K562 (cell line): ENCODE results near the gene IFFO2. TPM values are rescaled to one million over a fixed set of nuclear protein-coding genes. Genes with fewer than 3 reads are reported as not detected.

Source experiments
- ARID2 ChIP-seq: fragments of 450-650 bp; IDR thresholded peaks from 2 replicates; pipeline ENCODE4 v1.6.1; 2017; ENCODE audit warnings: antibody characterized with exemption, mild to moderate bottlenecking
- ATF1 ChIP-seq, 2 experiments: fragments of 450-650 bp in 1 of 2; IDR thresholded peaks; 2 replicates each; pipeline ENCODE4 v1.6.1; 2016; ENCODE audit warnings: missing compliant biosample characterization in 1 of 2, missing genetic modification characterization in 1 of 2
- BHLHE40 ChIP-seq: IDR thresholded peaks from 2 replicates; pipeline ENCODE4 v1.6.1; 2011; ENCODE audit warnings: low read length, improper control_type of control experiment
- CC2D1A ChIP-seq: fragments of 450-650 bp; IDR thresholded peaks from 2 replicates; pipeline ENCODE4 v1.6.1; 2017; ENCODE audit warnings: mild to moderate bottlenecking
- ESRRB ChIP-seq: fragments of 250-450 bp; sonication (Bioruptor Pico); IDR thresholded peaks from 2 replicates; pipeline ENCODE4 v1.5.0; 2020; ENCODE audit warnings: mild to moderate bottlenecking, moderate library complexity, borderline replicate concordance
- KDM5B ChIP-seq: fragments of 200-600 bp; sonication (generic); IDR thresholded peaks from 2 replicates; pipeline ENCODE4 v1.6.1; 2012; ENCODE audit warnings: low read depth, mild to moderate bottlenecking, moderate library complexity, low read length, control low read depth, inconsistent platforms; ENCODE audit not compliant: insufficient replicate concordance
- KLF1 ChIP-seq: fragments of 450-650 bp; IDR thresholded peaks from 2 replicates; pipeline ENCODE4 v1.6.1; 2016; ENCODE audit warnings: missing genetic modification characterization, missing compliant biosample characterization
- OTX1 ChIP-seq: fragments of 450-650 bp; formaldehyde crosslinking; IDR thresholded peaks from 2 replicates; pipeline ENCODE4 v1.4.0; 2022; ENCODE audit warnings: mild to moderate bottlenecking
- PHTF2 ChIP-seq: fragments of 250-450 bp; sonication (Bioruptor Pico); IDR thresholded peaks from 2 replicates; pipeline ENCODE4 v1.5.0; 2021; ENCODE audit warnings: mild to moderate bottlenecking
- TSC22D4 ChIP-seq: fragments of 450-650 bp; IDR thresholded peaks from 2 replicates; pipeline ENCODE4 v1.6.1; 2016; ENCODE audit warnings: missing genetic modification characterization, missing biosample characterization, control low read depth
- ZNF408 ChIP-seq: fragments of 250-450 bp; sonication (Bioruptor Pico); IDR thresholded peaks from 2 replicates; pipeline ENCODE4 v1.4.0; 2020; ENCODE audit warnings: low read depth, mild to moderate bottlenecking, moderate library complexity
- ZNF445 ChIP-seq: fragments of 250-450 bp; sonication (Bioruptor Pico); IDR thresholded peaks from 2 replicates; pipeline ENCODE4 v1.4.0; 2020; ENCODE audit warnings: low read depth, mild to moderate bottlenecking, moderate library complexity
- polyA plus RNA-seq, 8 experiments: library from polyadenylated mRNA; depleted of rRNA in 4 of 8; stranded (reverse) in 5 of 8; unstranded in 3 of 8; fragments of >200 nt; fragmentation: Nextera tagmentation in 2 of 8; fragmentation: Illumina TruSeq in 1 of 8; extraction: Ambion mirVana in 2 of 8; extraction: Trizol in 1 of 8; gene quantifications; 2 replicates each; pipeline versions ENCODE4 v1.2.1 to v1.2.3, GENCODE V29; 2011 to 2014; ENCODE audit warnings: inconsistent platforms in 1 of 8, missing spikeins in 1 of 8
- total RNA-seq, 7 experiments: library from RNA; depleted of rRNA in 6 of 7; stranded (reverse); fragments of >200 nt in 6 of 7; fragmentation: Illumina TruSeq in 2 of 7; extraction: Trizol in 2 of 7; gene quantifications; 2 replicates each; pipeline versions ENCODE4 v1.2.1 to v1.2.3, GENCODE V29; 2011 to 2021; ENCODE audit warnings: low replicate concordance in 1 of 7
- TF ChIP-seq, protein P1 (sequence below): fragments of 250-450 bp; sonication (Bioruptor Pico); IDR thresholded peaks from 2 replicates; pipeline ENCODE4 v1.8.0; 2021; ENCODE audit warnings: moderate library complexity, mild to moderate bottlenecking, inconsistent platforms
- TF ChIP-seq, protein P2 (sequence below): fragments of 200-600 bp; sonication (generic); IDR thresholded peaks from one replicate; pipeline ENCODE4 v1.6.1; 2012; ENCODE audit warnings: mild to moderate bottlenecking, low read depth, low read length, inconsistent platforms
- TF ChIP-seq, protein P3 (sequence below), 2 experiments: fragments of 450-650 bp in 1 of 2; sonication (generic) in 1 of 2; formaldehyde crosslinking; conservative IDR thresholded peaks; 2 replicates each; pipeline versions ENCODE4 v1.4.0 to v1.8.1; 2020 to 2022; ENCODE audit warnings: mild to moderate bottlenecking in 1 of 2, missing genetic modification reagents in 1 of 2

The IFFO2 gene
- total and polyA plus RNA-seq, 9 of the 15 experiments (the other 6 are each of a cell fraction or from before 2014, with no cell fraction given), result 0.15 to 1.0 (median 0.44) TPM; not detected in 2

DNA sequence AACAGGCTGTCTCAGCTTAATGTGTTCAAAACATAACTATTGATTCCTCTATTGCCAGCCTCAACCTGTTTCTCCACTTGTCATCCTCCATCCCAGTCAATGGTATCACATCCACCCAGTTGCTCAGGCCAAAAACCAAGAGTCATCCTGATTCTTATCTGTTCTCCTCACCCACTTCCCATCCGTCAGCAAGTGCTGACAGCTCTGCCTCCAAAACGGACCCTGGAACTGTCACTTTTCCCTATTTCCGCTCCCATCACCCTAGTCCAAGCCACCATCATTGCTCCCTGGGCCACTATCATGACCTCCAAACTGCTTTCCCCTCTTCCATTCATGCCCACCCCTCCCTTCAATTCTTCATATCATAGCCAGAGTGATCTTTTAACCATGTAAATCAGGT is 36.2 kb upstream of the IFFO2 start (continued):
- TF ChIP-seq, protein P1, sequence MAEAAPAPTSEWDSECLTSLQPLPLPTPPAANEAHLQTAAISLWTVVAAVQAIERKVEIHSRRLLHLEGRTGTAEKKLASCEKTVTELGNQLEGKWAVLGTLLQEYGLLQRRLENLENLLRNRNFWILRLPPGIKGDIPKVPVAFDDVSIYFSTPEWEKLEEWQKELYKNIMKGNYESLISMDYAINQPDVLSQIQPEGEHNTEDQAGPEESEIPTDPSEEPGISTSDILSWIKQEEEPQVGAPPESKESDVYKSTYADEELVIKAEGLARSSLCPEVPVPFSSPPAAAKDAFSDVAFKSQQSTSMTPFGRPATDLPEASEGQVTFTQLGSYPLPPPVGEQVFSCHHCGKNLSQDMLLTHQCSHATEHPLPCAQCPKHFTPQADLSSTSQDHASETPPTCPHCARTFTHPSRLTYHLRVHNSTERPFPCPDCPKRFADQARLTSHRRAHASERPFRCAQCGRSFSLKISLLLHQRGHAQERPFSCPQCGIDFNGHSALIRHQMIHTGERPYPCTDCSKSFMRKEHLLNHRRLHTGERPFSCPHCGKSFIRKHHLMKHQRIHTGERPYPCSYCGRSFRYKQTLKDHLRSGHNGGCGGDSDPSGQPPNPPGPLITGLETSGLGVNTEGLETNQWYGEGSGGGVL (CRISPR knock-in tag), result no peak
- TF ChIP-seq, protein P2, sequence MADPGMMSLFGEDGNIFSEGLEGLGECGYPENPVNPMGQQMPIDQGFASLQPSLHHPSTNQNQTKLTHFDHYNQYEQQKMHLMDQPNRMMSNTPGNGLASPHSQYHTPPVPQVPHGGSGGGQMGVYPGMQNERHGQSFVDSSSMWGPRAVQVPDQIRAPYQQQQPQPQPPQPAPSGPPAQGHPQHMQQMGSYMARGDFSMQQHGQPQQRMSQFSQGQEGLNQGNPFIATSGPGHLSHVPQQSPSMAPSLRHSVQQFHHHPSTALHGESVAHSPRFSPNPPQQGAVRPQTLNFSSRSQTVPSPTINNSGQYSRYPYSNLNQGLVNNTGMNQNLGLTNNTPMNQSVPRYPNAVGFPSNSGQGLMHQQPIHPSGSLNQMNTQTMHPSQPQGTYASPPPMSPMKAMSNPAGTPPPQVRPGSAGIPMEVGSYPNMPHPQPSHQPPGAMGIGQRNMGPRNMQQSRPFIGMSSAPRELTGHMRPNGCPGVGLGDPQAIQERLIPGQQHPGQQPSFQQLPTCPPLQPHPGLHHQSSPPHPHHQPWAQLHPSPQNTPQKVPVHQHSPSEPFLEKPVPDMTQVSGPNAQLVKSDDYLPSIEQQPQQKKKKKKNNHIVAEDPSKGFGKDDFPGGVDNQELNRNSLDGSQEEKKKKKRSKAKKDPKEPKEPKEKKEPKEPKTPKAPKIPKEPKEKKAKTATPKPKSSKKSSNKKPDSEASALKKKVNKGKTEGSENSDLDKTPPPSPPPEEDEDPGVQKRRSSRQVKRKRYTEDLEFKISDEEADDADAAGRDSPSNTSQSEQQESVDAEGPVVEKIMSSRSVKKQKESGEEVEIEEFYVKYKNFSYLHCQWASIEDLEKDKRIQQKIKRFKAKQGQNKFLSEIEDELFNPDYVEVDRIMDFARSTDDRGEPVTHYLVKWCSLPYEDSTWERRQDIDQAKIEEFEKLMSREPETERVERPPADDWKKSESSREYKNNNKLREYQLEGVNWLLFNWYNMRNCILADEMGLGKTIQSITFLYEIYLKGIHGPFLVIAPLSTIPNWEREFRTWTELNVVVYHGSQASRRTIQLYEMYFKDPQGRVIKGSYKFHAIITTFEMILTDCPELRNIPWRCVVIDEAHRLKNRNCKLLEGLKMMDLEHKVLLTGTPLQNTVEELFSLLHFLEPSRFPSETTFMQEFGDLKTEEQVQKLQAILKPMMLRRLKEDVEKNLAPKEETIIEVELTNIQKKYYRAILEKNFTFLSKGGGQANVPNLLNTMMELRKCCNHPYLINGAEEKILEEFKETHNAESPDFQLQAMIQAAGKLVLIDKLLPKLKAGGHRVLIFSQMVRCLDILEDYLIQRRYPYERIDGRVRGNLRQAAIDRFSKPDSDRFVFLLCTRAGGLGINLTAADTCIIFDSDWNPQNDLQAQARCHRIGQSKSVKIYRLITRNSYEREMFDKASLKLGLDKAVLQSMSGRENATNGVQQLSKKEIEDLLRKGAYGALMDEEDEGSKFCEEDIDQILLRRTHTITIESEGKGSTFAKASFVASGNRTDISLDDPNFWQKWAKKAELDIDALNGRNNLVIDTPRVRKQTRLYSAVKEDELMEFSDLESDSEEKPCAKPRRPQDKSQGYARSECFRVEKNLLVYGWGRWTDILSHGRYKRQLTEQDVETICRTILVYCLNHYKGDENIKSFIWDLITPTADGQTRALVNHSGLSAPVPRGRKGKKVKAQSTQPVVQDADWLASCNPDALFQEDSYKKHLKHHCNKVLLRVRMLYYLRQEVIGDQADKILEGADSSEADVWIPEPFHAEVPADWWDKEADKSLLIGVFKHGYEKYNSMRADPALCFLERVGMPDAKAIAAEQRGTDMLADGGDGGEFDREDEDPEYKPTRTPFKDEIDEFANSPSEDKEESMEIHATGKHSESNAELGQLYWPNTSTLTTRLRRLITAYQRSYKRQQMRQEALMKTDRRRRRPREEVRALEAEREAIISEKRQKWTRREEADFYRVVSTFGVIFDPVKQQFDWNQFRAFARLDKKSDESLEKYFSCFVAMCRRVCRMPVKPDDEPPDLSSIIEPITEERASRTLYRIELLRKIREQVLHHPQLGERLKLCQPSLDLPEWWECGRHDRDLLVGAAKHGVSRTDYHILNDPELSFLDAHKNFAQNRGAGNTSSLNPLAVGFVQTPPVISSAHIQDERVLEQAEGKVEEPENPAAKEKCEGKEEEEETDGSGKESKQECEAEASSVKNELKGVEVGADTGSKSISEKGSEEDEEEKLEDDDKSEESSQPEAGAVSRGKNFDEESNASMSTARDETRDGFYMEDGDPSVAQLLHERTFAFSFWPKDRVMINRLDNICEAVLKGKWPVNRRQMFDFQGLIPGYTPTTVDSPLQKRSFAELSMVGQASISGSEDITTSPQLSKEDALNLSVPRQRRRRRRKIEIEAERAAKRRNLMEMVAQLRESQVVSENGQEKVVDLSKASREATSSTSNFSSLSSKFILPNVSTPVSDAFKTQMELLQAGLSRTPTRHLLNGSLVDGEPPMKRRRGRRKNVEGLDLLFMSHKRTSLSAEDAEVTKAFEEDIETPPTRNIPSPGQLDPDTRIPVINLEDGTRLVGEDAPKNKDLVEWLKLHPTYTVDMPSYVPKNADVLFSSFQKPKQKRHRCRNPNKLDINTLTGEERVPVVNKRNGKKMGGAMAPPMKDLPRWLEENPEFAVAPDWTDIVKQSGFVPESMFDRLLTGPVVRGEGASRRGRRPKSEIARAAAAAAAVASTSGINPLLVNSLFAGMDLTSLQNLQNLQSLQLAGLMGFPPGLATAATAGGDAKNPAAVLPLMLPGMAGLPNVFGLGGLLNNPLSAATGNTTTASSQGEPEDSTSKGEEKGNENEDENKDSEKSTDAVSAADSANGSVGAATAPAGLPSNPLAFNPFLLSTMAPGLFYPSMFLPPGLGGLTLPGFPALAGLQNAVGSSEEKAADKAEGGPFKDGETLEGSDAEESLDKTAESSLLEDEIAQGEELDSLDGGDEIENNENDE, result no peak
- no peak for TF ChIP-seq PHTF2
- no peak for TF ChIP-seq ESRRB
- no peak for TF ChIP-seq BHLHE40
- no peak for TF ChIP-seq CC2D1A
- TF ChIP-seq, protein P3, sequence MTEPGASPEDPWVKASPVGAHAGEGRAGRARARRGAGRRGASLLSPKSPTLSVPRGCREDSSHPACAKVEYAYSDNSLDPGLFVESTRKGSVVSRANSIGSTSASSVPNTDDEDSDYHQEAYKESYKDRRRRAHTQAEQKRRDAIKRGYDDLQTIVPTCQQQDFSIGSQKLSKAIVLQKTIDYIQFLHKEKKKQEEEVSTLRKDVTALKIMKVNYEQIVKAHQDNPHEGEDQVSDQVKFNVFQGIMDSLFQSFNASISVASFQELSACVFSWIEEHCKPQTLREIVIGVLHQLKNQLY (CRISPR knock-in tag; conservative IDR thresholded peaks at IDR 0.05), result no peak
- TF ChIP-seq TSC22D4 (tag), result no peak
- no peak for TF ChIP-seq ZNF445 (CRISPR knock-in tag)
- TF ChIP-seq KDM5B, result no peak
- TF ChIP-seq ZNF408, result no peak
- no peak for TF ChIP-seq ATF1 (CRISPR knock-in tag; IDR thresholded peaks at IDR 0.05)
- no peak for TF ChIP-seq ATF1 (tag; IDR thresholded peaks at IDR 0.05)
- TF ChIP-seq OTX1 (CRISPR knock-in tag), result 0 out of 2 replicates have a peak, but pooled peaks have one; percentile 38
- TF ChIP-seq KLF1 (tag), result no peak
- TF ChIP-seq ARID2, result no peak
